HEK293 (cell line): Measurements from ENCODE around the gene NCCRP1.

Experiments used
- AEBP2 ChIP-seq: fragments of 450-650 bp; formaldehyde crosslinking; IDR thresholded peaks from 2 replicates; pipeline ENCODE4 v1.5.1; 2016; ENCODE audit warnings: missing biosample characterization, missing genetic modification characterization, borderline replicate concordance
- HIC1 ChIP-seq: fragments of 450-650 bp; formaldehyde crosslinking; IDR thresholded peaks from 2 replicates; pipeline ENCODE4 v1.5.1; 2016; ENCODE audit warnings: missing biosample characterization, missing genetic modification characterization
- IKZF3 ChIP-seq: fragments of 450-650 bp; IDR thresholded peaks from 2 replicates; pipeline ENCODE4 v1.5.0; 2018; ENCODE audit warnings: missing biosample characterization, mild to moderate bottlenecking, missing genetic modification characterization, moderate library complexity
- KLF9 ChIP-seq: fragments of 450-650 bp; formaldehyde crosslinking; IDR thresholded peaks from 2 replicates; pipeline ENCODE4 v1.5.1; 2016; ENCODE audit warnings: missing biosample characterization, missing genetic modification characterization, low read depth
- TSHZ1 ChIP-seq: fragments of 450-650 bp; formaldehyde crosslinking; IDR thresholded peaks from 2 replicates; pipeline ENCODE4 v1.5.1; 2016; ENCODE audit warnings: missing biosample characterization, missing genetic modification characterization, borderline replicate concordance
- ZBTB21 ChIP-seq: fragments of 450-650 bp; formaldehyde crosslinking; IDR thresholded peaks from 2 replicates; pipeline ENCODE4 v1.5.1; 2017; ENCODE audit warnings: missing biosample characterization, missing genetic modification characterization
- ZNF132 ChIP-seq: fragments of 450-650 bp; formaldehyde crosslinking; IDR thresholded peaks from 2 replicates; pipeline ENCODE4 v1.5.1; 2017; ENCODE audit warnings: missing biosample characterization, missing genetic modification characterization, borderline replicate concordance
- ZNF2 ChIP-seq: fragments of 450-650 bp; formaldehyde crosslinking; IDR thresholded peaks from 2 replicates; pipeline ENCODE4 v1.5.1; 2016; ENCODE audit warnings: missing biosample characterization, missing genetic modification characterization
- ZNF214 ChIP-seq: fragments of 450-650 bp; formaldehyde crosslinking; IDR thresholded peaks from 2 replicates; pipeline ENCODE4 v1.5.1; 2017; ENCODE audit warnings: missing biosample characterization, mild to moderate bottlenecking, missing genetic modification characterization, borderline replicate concordance
- ZNF280C ChIP-seq: fragments of 450-650 bp; formaldehyde crosslinking; IDR thresholded peaks from 2 replicates; pipeline ENCODE4 v1.5.1; 2016; ENCODE audit warnings: missing biosample characterization, missing genetic modification characterization
- ZNF324 ChIP-seq: fragments of 450-650 bp; formaldehyde crosslinking; IDR thresholded peaks from 2 replicates; pipeline ENCODE4 v1.5.1; 2016; ENCODE audit warnings: missing biosample characterization, missing genetic modification characterization
- ZNF391 ChIP-seq: fragments of 450-650 bp; formaldehyde crosslinking; IDR thresholded peaks from 2 replicates; pipeline ENCODE4 v1.5.1; 2016; ENCODE audit warnings: low read depth, missing biosample characterization, missing genetic modification characterization, borderline replicate concordance
- ZNF501 ChIP-seq: fragments of 450-650 bp; formaldehyde crosslinking; IDR thresholded peaks from 2 replicates; pipeline ENCODE4 v1.5.1; 2016; ENCODE audit warnings: missing biosample characterization, missing genetic modification characterization
- ZNF514 ChIP-seq: fragments of 450-650 bp; formaldehyde crosslinking; IDR thresholded peaks from 2 replicates; pipeline ENCODE4 v1.5.1; 2016; ENCODE audit warnings: missing biosample characterization, missing genetic modification characterization
- ZNF529 ChIP-seq: fragments of 450-650 bp; formaldehyde crosslinking; IDR thresholded peaks from 2 replicates; pipeline ENCODE4 v1.5.1; 2017; ENCODE audit warnings: missing genetic modification characterization, missing biosample characterization; ENCODE audit not compliant: insufficient replicate concordance
- ZNF548 ChIP-seq: fragments of 450-650 bp; formaldehyde crosslinking; IDR thresholded peaks from 2 replicates; pipeline ENCODE4 v1.5.1; 2016; ENCODE audit warnings: missing biosample characterization, missing genetic modification characterization
- ZNF558 ChIP-seq: fragments of 450-650 bp; formaldehyde crosslinking; IDR thresholded peaks from 2 replicates; pipeline ENCODE4 v1.5.1; 2016; ENCODE audit warnings: missing biosample characterization, missing genetic modification characterization
- ZNF707 ChIP-seq: fragments of 450-650 bp; formaldehyde crosslinking; IDR thresholded peaks from 2 replicates; pipeline ENCODE4 v1.5.1; 2016; ENCODE audit warnings: missing biosample characterization, missing genetic modification characterization
- ZSCAN4 ChIP-seq: fragments of 450-650 bp; formaldehyde crosslinking; IDR thresholded peaks from 2 replicates; pipeline ENCODE4 v1.5.1; 2017; ENCODE audit warnings: missing biosample characterization, missing genetic modification characterization
- TF ChIP-seq, protein P1 (sequence below): fragments of 450-650 bp; formaldehyde crosslinking; IDR thresholded peaks from 2 replicates; pipeline ENCODE4 v1.5.1; 2016; ENCODE audit warnings: missing biosample characterization, missing genetic modification characterization
- TF ChIP-seq, protein P2 (sequence below): fragments of 450-650 bp; formaldehyde crosslinking; IDR thresholded peaks from 2 replicates; pipeline ENCODE4 v1.5.1; 2016; ENCODE audit warnings: missing biosample characterization, missing genetic modification characterization
- TF ChIP-seq, protein P3 (sequence below): fragments of 450-650 bp; formaldehyde crosslinking; IDR thresholded peaks from 2 replicates; pipeline ENCODE4 v1.5.1; 2017; ENCODE audit warnings: missing biosample characterization, missing genetic modification characterization

The NCCRP1 gene

DNA sequence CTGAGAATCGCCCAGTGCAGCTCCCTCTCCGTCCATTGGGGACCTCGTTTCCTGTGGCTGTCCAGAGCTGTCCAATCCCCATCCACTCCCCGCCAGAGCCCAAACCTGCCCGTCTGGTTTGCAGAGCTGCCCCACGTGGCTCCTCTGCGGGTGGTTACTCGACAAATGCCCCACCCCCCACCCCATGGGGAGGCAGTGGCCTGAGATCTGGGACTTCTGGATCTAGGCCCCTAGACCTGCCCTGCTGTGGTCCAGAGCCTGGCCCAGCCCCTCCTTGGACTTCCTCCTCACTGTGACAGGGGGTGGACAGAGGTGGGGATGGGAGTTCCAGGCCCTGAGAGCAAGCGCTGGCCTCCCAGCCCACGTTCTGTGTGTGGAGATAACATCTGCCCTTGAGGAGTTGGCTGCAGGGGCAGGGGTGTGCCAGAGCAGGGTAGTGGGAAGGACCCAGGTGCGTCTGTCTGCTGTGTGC, 42.1 kb upstream of the NCCRP1 start (continued):
- TF ChIP-seq ZNF548 (tag by site-specific recombination) (no peak), ZNF132 (tag by site-specific recombination) (no peak), ZNF514 (no peak), ZNF501 (no peak), HIC1 (tag by site-specific recombination) (no peak), ZNF391 (no peak), IKZF3 (tag by site-specific recombination) (no peak), ZNF324 (tag by site-specific recombination) (no peak), ZNF2 (no peak), AEBP2 (tag by site-specific recombination) (no peak), ZNF558 (tag by site-specific recombination) (no peak), ZNF707 (tag by site-specific recombination) (no peak), ZNF529 (tag by site-specific recombination) (no peak), ZSCAN4 (tag by site-specific recombination) (no peak), TSHZ1 (tag by site-specific recombination) (no peak), ZBTB21 (tag by site-specific recombination) (no peak), KLF9 (no peak), ZNF214 (tag by site-specific recombination) (no peak), ZNF280C (tag by site-specific recombination) (no peak)
- TF ChIP-seq, protein P1, sequence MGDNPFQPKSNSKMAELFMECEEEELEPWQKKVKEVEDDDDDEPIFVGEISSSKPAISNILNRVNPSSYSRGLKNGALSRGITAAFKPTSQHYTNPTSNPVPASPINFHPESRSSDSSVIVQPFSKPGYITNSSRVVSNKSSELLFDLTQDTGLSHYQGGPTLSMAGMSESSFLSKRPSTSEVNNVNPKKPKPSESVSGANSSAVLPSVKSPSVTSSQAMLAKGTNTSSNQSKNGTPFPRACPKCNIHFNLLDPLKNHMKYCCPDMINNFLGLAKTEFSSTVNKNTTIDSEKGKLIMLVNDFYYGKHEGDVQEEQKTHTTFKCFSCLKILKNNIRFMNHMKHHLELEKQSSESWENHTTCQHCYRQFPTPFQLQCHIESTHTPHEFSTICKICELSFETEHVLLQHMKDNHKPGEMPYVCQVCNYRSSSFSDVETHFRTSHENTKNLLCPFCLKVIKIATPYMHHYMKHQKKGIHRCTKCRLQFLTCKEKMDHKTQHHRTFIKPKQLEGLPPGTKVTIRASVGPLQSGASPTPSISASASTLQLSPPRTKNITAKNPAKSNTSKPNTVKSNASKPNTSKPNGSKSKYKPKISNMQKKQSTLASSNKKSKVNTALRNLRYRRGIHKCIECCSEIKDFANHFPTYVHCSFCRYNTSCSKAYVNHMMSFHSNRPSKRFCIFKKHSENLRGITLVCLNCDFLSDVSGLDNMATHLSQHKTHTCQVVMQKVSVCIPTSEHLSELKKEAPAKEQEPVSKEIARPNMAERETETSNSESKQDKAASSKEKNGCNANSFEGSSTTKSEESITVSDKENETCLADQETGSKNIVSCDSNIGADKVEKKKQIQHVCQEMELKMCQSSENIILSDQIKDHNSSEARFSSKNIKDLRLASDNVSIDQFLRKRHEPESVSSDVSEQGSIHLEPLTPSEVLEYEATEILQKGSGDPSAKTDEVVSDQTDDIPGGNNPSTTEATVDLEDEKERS (tag by site-specific recombination), result no peak
- TF ChIP-seq, protein P2, sequence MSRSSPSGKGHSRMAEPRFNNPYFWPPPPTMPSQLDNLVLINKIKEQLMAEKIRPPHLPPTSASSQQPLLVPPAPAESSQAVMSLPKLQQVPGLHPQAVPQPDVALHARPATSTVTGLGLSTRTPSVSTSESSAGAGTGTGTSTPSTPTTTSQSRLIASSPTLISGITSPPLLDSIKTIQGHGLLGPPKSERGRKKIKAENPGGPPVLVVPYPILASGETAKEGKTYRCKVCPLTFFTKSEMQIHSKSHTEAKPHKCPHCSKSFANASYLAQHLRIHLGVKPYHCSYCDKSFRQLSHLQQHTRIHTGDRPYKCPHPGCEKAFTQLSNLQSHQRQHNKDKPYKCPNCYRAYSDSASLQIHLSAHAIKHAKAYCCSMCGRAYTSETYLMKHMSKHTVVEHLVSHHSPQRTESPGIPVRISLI, result no peak
- TF ChIP-seq, protein P3, sequence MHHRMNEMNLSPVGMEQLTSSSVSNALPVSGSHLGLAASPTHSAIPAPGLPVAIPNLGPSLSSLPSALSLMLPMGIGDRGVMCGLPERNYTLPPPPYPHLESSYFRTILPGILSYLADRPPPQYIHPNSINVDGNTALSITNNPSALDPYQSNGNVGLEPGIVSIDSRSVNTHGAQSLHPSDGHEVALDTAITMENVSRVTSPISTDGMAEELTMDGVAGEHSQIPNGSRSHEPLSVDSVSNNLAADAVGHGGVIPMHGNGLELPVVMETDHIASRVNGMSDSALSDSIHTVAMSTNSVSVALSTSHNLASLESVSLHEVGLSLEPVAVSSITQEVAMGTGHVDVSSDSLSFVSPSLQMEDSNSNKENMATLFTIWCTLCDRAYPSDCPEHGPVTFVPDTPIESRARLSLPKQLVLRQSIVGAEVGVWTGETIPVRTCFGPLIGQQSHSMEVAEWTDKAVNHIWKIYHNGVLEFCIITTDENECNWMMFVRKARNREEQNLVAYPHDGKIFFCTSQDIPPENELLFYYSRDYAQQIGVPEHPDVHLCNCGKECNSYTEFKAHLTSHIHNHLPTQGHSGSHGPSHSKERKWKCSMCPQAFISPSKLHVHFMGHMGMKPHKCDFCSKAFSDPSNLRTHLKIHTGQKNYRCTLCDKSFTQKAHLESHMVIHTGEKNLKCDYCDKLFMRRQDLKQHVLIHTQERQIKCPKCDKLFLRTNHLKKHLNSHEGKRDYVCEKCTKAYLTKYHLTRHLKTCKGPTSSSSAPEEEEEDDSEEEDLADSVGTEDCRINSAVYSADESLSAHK (tag by site-specific recombination), result no peak
